GM10847 (cell line): ENCODE data around the gene P3H1.

Experiments used
- POLR2A ChIP-seq: IDR thresholded peaks from 2 replicates; pipeline ENCODE4 v1.6.1; 2011; ENCODE audit not compliant: insufficient read length; ENCODE audit errors: extremely low read depth

The P3H1 gene

DNA sequence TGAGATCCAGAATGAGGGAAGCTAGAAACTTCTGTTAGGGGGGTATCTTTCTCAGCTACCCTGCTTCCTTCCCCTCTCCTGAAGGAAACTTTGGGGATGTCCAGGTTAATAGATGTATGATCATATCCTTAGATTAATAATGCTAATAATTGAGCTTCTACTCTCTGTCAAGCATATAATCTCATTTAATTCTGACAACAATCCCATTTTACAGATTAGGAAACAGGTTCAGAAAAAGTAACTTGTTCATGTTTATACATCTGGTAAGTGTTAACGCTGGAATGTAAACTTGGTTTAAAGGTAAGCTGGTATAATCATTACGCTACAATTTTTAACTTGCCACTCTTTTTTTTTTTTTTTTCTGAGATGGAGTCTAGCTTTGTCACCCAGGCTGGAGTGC lies 16.3 kb upstream of the P3H1 start:
- no peak for TF ChIP-seq POLR2A

DNA sequence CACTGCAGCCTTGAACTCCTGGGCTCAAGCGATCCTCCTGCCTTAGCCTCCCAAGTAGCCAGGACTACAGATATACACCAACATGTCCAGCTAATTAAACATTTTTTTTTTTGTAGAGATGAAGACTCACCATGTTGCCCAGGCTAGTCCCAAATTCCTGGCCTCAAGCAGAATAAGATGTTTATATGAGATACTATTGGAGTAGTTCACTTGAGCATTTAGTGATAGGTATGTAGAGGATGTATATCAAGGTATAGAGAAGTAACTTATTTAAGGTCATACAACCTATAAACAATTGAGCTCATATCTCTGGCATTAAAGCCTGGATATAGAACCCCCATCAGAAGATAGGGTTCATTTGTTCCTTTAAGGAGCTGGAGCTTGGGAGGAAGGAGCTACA lies 13.3 kb upstream of the P3H1 start:
- TF ChIP-seq POLR2A, result no peak

GRCh38 chr1:42779725-42780124 lies 12.9 kb upstream of the P3H1 start:
- no peak for TF ChIP-seq POLR2A

- no peak for TF ChIP-seq POLR2A
These were observed 11.0 kb upstream of the P3H1 start for GRCh38 chr1:42777852-42778251.

DNA sequence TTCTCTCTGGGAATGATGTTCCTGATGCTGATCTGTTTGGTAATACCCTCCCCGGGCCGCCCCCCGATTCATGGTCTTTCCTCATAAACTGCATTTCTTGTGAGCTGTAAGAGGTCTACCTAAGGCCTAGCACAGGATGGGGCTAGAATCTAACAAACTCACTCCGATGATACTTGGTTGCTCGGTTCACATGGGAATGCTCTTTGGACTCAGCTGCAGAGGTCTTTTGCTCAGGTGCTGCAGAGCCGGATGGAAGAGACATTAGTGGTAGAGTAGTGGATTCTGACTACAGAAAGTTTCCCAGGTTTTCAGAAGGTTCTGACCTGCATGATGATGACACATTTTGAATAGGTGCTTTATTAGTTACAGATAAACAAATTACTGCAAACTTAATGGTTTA lies 9.7 kb upstream of the P3H1 start:
- no peak for TF ChIP-seq POLR2A

DNA sequence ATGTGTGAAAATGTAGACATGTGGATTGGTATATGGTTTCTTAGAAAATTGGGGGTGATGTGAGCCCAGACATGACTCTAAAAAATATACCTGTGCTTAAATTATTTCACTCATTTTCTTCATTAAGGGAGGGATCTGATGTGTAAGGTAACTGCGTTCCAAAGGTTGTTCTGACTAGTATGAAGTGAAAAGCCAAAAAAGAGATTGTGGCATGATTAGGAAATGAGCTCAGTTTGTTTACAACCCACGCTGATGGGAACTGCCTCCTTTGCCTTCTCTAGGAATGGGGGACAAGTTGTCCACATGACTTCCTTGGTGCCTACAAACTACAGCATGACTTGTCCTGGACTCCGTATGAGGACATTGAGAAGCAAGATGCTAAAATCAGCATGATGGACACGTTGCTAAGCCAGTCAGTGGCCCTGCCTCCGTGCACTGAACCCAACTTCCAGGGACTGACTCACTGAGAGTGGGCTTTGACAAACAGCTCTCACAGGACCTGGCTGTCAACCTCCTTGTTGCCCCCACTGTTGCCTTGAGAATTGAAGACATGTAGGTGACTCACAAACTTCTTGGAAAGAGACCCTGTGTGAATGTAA lies 8.2 kb upstream of the P3H1 start:
- no peak for TF ChIP-seq POLR2A

DNA sequence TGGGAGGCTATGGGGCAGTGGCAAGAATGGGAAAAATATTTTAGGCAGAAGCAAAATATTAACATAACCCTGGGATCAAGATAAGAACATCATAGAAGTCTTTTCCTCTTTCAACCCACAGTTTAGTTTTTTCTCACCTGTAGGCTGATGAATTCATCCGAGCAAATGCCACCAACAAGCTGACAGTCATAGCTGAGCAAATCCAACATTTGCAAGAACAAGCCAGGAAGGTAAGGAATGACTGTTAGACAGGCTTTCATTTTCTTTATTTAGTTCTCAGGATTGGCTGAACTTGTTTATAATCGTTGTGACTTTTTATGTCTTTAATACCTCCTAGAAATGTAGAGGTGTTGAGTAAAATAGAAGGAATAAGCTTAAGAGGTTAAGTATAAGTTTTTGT lies 6.6 kb upstream of the P3H1 start:
- no peak for TF ChIP-seq POLR2A

- no peak for TF ChIP-seq POLR2A
These were observed 3.0 kb upstream of the P3H1 start for GRCh38 chr1:42769811-42770210.

GRCh38 chr1:42768172-42768571 lies 1.3 kb upstream of the P3H1 start:
- no peak for TF ChIP-seq POLR2A

DNA sequence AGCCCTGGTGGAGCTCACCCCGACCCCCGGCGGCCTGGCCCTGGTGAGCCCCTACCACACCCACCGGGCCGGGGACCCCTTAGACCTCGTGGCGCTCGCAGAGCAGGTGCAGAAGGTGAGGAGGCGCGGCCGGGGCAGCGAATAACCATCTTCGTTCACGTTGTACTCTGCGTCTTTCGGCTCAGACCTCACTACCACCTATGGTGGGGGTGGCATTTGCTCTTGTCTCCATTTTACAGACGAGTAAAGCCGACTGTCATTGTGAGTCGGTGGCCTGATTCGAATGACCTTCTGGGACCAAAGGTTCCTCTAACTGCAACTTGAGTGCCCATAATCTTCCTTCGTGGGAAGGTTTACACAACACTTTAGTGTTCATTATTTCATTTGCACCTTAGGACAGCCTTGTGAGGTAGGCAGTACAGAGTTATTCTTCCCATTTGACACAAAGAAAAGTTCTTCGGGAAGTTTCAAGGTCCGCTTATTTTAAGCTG lies 727 bp upstream of the P3H1 start:
- no peak for TF ChIP-seq POLR2A

DNA sequence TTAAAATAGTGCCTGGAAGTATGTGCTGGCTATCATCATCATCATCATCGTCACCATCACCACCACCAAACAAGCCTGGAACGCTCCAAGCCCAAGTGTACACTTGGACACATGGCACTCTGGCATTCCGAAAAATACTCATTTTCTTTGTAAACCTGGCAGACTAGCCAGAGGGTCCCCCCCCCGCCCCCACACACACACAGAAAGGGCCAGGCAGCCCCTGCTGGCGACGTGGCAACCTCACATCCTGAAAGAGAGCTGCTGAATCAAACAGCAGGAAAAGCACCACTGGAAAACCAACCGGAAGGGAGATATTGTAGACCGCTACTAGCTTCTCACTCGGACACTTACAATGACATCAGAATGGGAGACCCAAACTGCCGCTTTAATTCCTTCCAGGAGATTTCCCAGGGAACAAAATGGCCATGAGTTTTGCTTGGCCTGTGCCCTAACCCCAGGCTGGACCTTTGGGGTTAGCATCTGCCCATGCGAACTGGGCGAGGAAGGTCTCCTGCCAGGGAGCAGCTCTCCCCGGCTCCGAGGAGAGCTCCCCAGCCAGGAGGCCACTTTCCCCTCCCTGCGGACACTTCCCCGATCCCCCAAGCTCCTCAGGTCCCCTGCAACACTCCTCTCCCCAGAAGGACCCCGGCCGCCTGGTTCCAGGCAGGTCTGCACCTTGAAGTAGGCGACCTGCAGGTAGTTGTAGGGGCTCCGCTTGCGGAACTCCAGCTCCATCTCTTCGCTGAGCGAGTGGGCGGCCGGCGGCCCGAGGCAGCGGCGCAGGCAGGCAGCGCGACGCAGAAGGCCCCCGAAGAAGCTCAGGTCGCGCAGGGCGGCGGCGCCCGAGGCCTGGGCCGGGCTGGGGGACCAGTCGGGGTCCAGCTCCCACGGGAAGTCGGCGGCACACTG lies 742 bp downstream of the P3H1 start:
- no peak for TF ChIP-seq POLR2A

- no peak for TF ChIP-seq POLR2A
These were observed 1.6 kb downstream of the P3H1 start for GRCh38 chr1:42765269-42765668.

GRCh38 chr1:42762269-42762668 lies 4.6 kb downstream of the P3H1 start:
- no peak for TF ChIP-seq POLR2A

DNA sequence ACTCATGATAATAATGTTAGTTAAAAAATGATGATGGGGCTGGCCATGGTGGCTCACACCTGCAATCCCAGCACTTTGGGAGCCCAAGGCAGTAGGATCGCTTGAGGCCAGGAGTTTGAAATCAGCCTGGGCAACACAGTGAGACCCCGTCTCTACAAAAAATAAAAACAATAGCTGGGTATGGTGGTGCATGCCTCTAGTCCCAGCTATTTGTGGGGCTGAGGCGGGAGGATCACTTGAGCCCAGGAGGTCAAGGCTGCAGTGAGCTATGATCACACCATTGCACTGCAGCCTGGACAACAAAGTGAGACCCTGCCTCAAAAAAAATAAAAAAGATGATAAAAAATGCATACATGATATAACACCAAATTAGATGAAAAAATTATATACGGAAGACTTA lies 5.3 kb downstream of the P3H1 start:
- no peak for TF ChIP-seq POLR2A

GRCh38 chr1:42759114-42759513 lies 7.7 kb downstream of the P3H1 start:
- no peak for TF ChIP-seq POLR2A

- no peak for TF ChIP-seq POLR2A
These were observed 8.2 kb downstream of the P3H1 start for GRCh38 chr1:42758641-42759040.

DNA sequence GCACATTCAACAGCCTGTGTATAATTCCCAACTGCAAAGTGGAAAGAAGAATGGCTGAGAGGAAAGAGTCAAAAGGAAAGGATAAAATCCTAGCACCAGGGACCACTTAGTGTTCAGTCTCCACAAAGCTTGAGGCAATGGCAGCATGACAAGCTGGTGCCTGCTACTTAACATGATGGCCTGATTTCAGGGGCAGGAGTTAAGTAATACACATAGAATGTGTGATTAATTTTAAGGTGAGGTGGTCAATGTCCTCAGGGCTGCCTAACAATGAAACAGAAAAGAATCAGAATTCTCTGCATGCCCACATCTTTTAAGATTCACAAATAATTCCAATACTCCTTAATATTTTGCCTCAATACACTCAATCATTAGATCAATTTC lies 8.9 kb downstream of the P3H1 start:
- no peak for TF ChIP-seq POLR2A
